HEK293T (cell line): ENCODE measurements around the gene PARVA.

Experiments used
- ARNT ChIP-seq: fragments of 450-650 bp; IDR thresholded peaks from 2 replicates; pipeline ENCODE4 v1.6.1; 2017; ENCODE audit warnings: mild to moderate bottlenecking
- BHLHE40 ChIP-seq: fragments of 450-650 bp; IDR thresholded peaks from 2 replicates; pipeline ENCODE4 v1.6.1; 2016; ENCODE audit warnings: mild to moderate bottlenecking, moderate library complexity, borderline replicate concordance
- FOXA1 ChIP-seq: fragments of 450-650 bp; IDR thresholded peaks from 2 replicates; pipeline ENCODE4 v1.6.1; 2016; ENCODE audit warnings: mild to moderate bottlenecking
- FOXK2 ChIP-seq: fragments of 450-650 bp; IDR thresholded peaks from 2 replicates; pipeline ENCODE4 v1.6.1; 2016; ENCODE audit warnings: mild to moderate bottlenecking
- FOXM1 ChIP-seq: fragments of 450-650 bp; IDR thresholded peaks from 2 replicates; pipeline ENCODE4 v1.6.1; 2017; ENCODE audit warnings: mild to moderate bottlenecking, borderline replicate concordance
- SP1 ChIP-seq: fragments of 450-650 bp; IDR thresholded peaks from 2 replicates; pipeline ENCODE4 v1.6.1; 2017
- SUZ12 ChIP-seq: fragments of 450-650 bp; IDR thresholded peaks from 2 replicates; pipeline ENCODE4 v1.6.1; 2016; ENCODE audit warnings: mild to moderate bottlenecking
- ZNF384 ChIP-seq: fragments of 450-650 bp; IDR thresholded peaks from 2 replicates; pipeline ENCODE4 v1.6.1; 2016

DNA sequence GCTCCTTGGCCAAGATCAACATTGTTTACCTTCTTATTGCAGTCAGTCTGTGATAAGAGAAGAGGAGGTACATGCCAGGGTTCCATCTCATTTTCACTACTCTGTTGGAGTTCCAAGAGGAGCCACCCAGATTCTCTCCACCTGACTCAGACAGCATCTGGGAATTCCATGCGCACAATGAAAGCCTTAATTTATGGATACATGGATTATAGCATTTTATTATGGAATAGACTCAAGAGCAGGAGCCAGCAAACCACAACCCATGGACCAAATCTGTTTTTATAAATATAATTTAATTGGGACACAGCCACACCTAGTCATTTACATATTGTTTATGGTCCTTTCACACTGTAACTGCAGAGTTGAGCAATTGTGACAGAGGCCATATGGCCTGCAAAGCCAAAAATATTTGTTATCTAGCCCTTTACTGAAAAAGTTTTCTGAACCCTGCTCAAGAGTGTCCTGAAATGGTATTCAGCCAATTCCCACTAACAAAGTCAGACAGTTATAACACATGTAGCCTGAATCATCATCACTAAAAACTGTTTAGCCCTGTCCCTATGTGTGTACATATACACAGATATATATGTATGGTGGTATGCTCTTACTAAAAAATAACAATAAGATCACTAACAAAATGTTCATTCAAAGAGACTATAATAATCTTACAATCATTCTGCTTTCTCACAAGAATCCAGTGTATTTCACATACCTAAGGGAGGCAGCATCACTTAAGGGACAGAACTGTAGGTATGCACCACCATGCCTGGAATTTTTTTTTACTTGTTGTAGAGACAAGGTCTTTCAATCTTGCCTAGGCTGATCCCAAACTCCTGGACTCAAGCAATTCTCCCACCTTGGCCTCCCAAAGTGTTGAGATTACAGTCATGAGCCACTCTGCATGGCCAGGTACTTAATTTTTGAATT lies 192.4 kb downstream of the PARVA start:
- TF ChIP-seq SUZ12 (no peak), FOXA1 (no peak), SP1 (no peak), FOXM1 (no peak), ARNT (no peak), BHLHE40 (no peak), FOXK2 (no peak), ZNF384 (no peak)
